Astrocyte (in vitro differentiated cells and primary cell): ENCODE measurements around the gene COL6A3. TPM values are rescaled to one million over a fixed set of nuclear protein-coding genes. Genes with fewer than 3 reads are reported as not detected.

Experiments used
- DNase-seq: peaks from one replicate; pipeline ENCODE4 v3.0.0-alpha.2; 2010; ENCODE audit warnings: low read depth
- FAIRE-seq: peaks from 2 replicates; lab custom pipeline; 2011; peaks lifted over from hg19 to GRCh38; lab: Jason Lieb, UNC
- H2AFZ ChIP-seq: 2 replicates; pipeline ENCODE4 v1.6.0; 2012; ENCODE audit warnings: low read depth, low read length, inconsistent platforms
- H3K27ac ChIP-seq: 2 replicates; pipeline ENCODE4 v1.5.1; 2011; ENCODE audit warnings: low read depth, low read length, inconsistent platforms
- H3K27me3 ChIP-seq: 2 replicates; pipeline ENCODE4 v1.6.0; 2011; ENCODE audit warnings: low read length, inconsistent platforms; ENCODE audit not compliant: insufficient read depth
- H3K36me3 ChIP-seq: 2 replicates; pipeline ENCODE4 v1.5.1; 2011; ENCODE audit warnings: low read length, inconsistent platforms; ENCODE audit not compliant: insufficient read depth
- H3K4me1 ChIP-seq: 2 replicates; pipeline ENCODE4 v1.5.1; 2011; ENCODE audit warnings: low read length, inconsistent platforms; ENCODE audit not compliant: insufficient read depth
- H3K4me2 ChIP-seq: 2 replicates; pipeline ENCODE4 v1.6.0; 2012; ENCODE audit warnings: low read length, inconsistent platforms
- H3K4me3 ChIP-seq: 2 replicates; pipeline ENCODE4 v1.5.1; 2011; ENCODE audit warnings: low read depth, mild to moderate bottlenecking, low read length, inconsistent platforms; ENCODE audit not compliant: insufficient read depth
- H3K79me2 ChIP-seq: 2 replicates; pipeline ENCODE4 v1.6.0; 2012; ENCODE audit warnings: mild to moderate bottlenecking, low read length, inconsistent platforms; ENCODE audit not compliant: insufficient read depth
- H3K9ac ChIP-seq: 2 replicates; pipeline ENCODE4 v1.6.0; 2012; ENCODE audit warnings: mild to moderate bottlenecking, low read length, inconsistent platforms
- H3K9me3 ChIP-seq: 2 replicates; pipeline ENCODE4 v1.5.1; 2012; ENCODE audit warnings: low read depth, mild to moderate bottlenecking, low read length, inconsistent platforms; ENCODE audit not compliant: insufficient read depth
- H4K20me1 ChIP-seq: 2 replicates; pipeline ENCODE4 v1.6.0; 2012; ENCODE audit warnings: low read length, inconsistent platforms; ENCODE audit not compliant: insufficient read depth
- H3K27ac Mint-ChIP-seq: one replicate; pipeline ENCODE4 v1.8.0; 2021; ENCODE audit warnings: mild to moderate bottlenecking, mixed read lengths; ENCODE audit not compliant: unreplicated experiment
- H3K27me3 Mint-ChIP-seq: one replicate; pipeline ENCODE4 v1.8.0; 2021; ENCODE audit warnings: low read depth, mixed read lengths; ENCODE audit not compliant: unreplicated experiment
- H3K36me3 Mint-ChIP-seq: one replicate; pipeline ENCODE4 v1.8.0; 2021; ENCODE audit warnings: low read depth, mixed read lengths; ENCODE audit not compliant: unreplicated experiment
- H3K4me1 Mint-ChIP-seq: one replicate; pipeline ENCODE4 v1.8.0; 2021; ENCODE audit warnings: low read depth, mixed read lengths; ENCODE audit not compliant: unreplicated experiment
- H3K4me3 Mint-ChIP-seq: one replicate; pipeline ENCODE4 v1.8.0; 2021; ENCODE audit warnings: mild to moderate bottlenecking, moderate library complexity, mixed read lengths; ENCODE audit not compliant: unreplicated experiment
- H3K9me3 Mint-ChIP-seq: one replicate; pipeline ENCODE4 v1.8.0; 2021; ENCODE audit warnings: mild to moderate bottlenecking, mixed read lengths; ENCODE audit not compliant: unreplicated experiment
- EZH2 ChIP-seq: IDR thresholded peaks from 2 replicates; pipeline ENCODE4 v1.6.1; 2012; ENCODE audit warnings: mild to moderate bottlenecking, low read length, inconsistent platforms; ENCODE audit not compliant: insufficient read depth
- total RNA-seq: library from RNA; stranded (reverse); gene quantifications from 2 replicates; pipeline ENCODE4 v1.2.1, GENCODE V29; 2021
- TF ChIP-seq, protein P1 (sequence below): IDR thresholded peaks from 2 replicates; pipeline ENCODE4 v1.5.1; 2011; ENCODE audit warnings: low read depth, mild to moderate bottlenecking, inconsistent platforms, low read length, moderate library complexity; ENCODE audit not compliant: insufficient read depth

COL6A3 gene
- total RNA-seq, 1 donor from 2014 or later = 200 TPM

DNA sequence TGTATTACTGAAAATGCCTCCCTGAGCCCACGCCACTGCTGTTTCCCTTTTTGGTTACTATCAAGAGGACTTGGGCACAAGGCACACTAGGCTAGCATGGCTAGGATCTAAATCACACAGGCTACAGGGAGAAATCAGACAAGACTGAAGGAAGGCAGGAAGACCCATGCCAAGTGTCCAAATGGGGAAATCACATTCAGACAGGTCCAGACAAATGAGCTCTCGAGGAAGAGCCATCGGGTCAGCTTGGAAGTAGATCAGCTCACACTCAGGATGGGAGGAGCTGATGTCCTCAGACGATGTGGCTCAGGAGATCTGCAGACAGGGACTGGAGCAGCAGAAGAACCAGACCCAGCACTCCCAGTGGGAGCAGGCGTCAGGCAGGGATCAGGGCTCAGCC, 113.2 kb downstream of the COL6A3 start:
- peaks cover 19% of the 10 kb centered on the region for H3K9me3 Mint-ChIP-seq
- H3K4me2 ChIP-seq = peak overlapping the region; percentile 20
- FAIRE-seq = peak; percentile 73
- peak overlapping the region; percentile 51 for H3K27ac Mint-ChIP-seq
- no peaks in the 10 kb centered on the region for H4K20me1 ChIP-seq
- no peaks in the 10 kb centered on the region for H3K79me2 ChIP-seq
- peak overlapping the region; percentile 44 for H3K9ac ChIP-seq
- peaks cover 53% of the 10 kb centered on the region for H3K4me1 ChIP-seq
- no peaks in the 10 kb centered on the region for H3K36me3 Mint-ChIP-seq
- H3K9me3 ChIP-seq = no peaks in the 10 kb centered on the region
- no peaks in the 10 kb centered on the region for H3K36me3 ChIP-seq
- H3K27me3 ChIP-seq = no peaks in the 10 kb centered on the region
- H3K4me3 ChIP-seq = no peak overlapping the region
- DNase-seq = no peak
- TF ChIP-seq, protein P1, sequence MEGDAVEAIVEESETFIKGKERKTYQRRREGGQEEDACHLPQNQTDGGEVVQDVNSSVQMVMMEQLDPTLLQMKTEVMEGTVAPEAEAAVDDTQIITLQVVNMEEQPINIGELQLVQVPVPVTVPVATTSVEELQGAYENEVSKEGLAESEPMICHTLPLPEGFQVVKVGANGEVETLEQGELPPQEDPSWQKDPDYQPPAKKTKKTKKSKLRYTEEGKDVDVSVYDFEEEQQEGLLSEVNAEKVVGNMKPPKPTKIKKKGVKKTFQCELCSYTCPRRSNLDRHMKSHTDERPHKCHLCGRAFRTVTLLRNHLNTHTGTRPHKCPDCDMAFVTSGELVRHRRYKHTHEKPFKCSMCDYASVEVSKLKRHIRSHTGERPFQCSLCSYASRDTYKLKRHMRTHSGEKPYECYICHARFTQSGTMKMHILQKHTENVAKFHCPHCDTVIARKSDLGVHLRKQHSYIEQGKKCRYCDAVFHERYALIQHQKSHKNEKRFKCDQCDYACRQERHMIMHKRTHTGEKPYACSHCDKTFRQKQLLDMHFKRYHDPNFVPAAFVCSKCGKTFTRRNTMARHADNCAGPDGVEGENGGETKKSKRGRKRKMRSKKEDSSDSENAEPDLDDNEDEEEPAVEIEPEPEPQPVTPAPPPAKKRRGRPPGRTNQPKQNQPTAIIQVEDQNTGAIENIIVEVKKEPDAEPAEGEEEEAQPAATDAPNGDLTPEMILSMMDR = no peak
- no peak for TF ChIP-seq EZH2
- H3K27ac ChIP-seq = peak overlapping the region; percentile 96
- no peak overlapping the region for H2AFZ ChIP-seq
- H3K4me1 Mint-ChIP-seq = peaks cover 49% of the 10 kb centered on the region
- H3K4me3 Mint-ChIP-seq = peak overlapping the region; percentile 63
- H3K27me3 Mint-ChIP-seq = no peaks in the 10 kb centered on the region

DNA sequence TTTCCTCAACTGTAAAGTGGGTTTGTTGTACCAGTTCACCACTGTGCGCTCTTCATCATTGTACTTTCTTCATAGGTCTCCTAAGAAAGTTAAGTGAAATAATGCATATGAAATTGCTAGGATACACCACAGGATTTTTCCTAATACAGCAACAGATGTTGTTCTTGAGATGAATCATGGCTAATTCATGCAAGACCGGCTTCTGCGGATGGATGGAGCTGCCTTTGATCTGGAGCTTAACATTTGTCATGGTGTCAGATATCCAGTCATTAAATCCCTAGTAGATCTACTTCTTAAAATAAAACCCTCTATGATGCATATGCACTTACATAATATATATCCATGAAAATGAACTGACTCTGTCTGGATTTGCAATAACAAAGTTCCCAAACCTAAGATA, 114.1 kb downstream of the COL6A3 start:
- no peaks in the 10 kb centered on the region for H3K9me3 ChIP-seq
- H3K4me1 Mint-ChIP-seq = peaks cover 46% of the 10 kb centered on the region
- H3K9me3 Mint-ChIP-seq = peaks cover 19% of the 10 kb centered on the region
- peak overlapping the region; percentile 96 for H3K27ac ChIP-seq
- H3K9ac ChIP-seq = peak overlapping the region; percentile 62
- H2AFZ ChIP-seq = no peak overlapping the region
- H3K27me3 Mint-ChIP-seq = no peaks in the 10 kb centered on the region
- H3K4me3 ChIP-seq = no peak overlapping the region
- no peaks in the 10 kb centered on the region for H3K36me3 Mint-ChIP-seq
- H3K27me3 ChIP-seq = no peaks in the 10 kb centered on the region
- peak; percentile 100 for DNase-seq
- no peaks in the 10 kb centered on the region for H3K36me3 ChIP-seq
- TF ChIP-seq, protein P1 = no peak
- no peak for TF ChIP-seq EZH2
- H4K20me1 ChIP-seq = no peaks in the 10 kb centered on the region
- H3K4me2 ChIP-seq = peak overlapping the region; percentile 55
- FAIRE-seq = peak; percentile 85
- no peak overlapping the region for H3K4me3 Mint-ChIP-seq
- peak overlapping the region; percentile 82 for H3K27ac Mint-ChIP-seq
- no peaks in the 10 kb centered on the region for H3K79me2 ChIP-seq
- peaks cover 45% of the 10 kb centered on the region for H3K4me1 ChIP-seq

DNA sequence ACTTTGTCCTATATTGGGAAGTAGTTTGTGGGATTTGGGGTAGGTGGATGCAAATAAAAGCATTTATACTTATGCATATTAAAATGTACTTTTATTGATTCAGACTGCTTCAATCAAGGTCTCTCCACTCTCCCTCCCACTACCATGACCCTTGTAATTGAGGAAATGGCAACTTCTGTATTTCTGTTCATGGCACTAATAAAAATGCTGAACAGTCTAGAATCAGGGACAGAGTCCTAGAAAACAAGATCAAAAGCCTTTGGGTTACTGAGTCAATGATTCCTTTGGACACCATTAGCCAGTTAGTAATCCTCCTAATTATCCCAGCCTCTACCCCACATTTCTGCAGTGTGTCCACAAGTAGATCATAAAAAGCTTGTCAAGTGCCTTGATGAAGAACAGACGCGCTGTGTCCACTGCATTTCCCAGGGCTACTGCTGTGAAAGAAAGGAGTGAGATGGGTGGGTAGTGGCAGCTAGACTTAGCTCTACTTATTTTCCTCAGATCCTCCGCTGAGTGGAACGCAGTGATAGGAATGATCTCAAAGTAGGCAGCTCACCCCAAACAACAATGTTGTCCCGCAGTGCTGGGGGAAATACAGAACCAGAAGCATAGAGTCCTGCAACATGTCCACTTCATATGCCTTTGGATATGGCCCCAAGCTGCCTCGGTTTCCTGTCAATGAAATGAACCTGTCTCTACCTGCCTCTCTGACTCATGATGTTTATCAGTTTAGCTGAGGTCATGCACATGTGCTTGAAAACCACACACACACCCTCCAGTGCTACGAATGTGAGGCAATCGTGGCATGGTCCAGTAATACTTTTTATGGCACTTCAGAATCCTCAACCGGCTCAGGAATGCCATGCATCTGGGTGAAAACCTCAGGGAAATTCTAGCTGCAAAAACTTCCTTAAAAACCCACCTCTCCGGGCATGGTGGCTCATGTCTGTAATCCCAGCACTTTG, 115.5 kb downstream of the COL6A3 start:
- peak overlapping the region; percentile 15 for H3K4me3 Mint-ChIP-seq
- peaks cover 47% of the 10 kb centered on the region for H3K4me1 ChIP-seq
- H3K27ac ChIP-seq = peak overlapping the region; percentile 96
- peak overlapping the region; percentile 82 for H3K27ac Mint-ChIP-seq
- no peaks in the 10 kb centered on the region for H3K27me3 ChIP-seq
- no peak overlapping the region for H2AFZ ChIP-seq
- no peaks in the 10 kb centered on the region for H3K36me3 Mint-ChIP-seq
- no peak overlapping the region for H3K4me3 ChIP-seq
- FAIRE-seq (peak; percentile 59), DNase-seq (peak; percentile 96)
- H3K9me3 ChIP-seq = no peaks in the 10 kb centered on the region
- peak overlapping the region; percentile 62 for H3K9ac ChIP-seq
- H3K79me2 ChIP-seq = no peaks in the 10 kb centered on the region
- no peaks in the 10 kb centered on the region for H3K27me3 Mint-ChIP-seq
- TF ChIP-seq EZH2 = no peak
- TF ChIP-seq, protein P1 = no peak
- peaks cover 13% of the 10 kb centered on the region for H3K9me3 Mint-ChIP-seq
- H3K4me2 ChIP-seq = no peak overlapping the region
- H4K20me1 ChIP-seq = no peaks in the 10 kb centered on the region
- no peaks in the 10 kb centered on the region for H3K36me3 ChIP-seq
- peaks cover 50% of the 10 kb centered on the region for H3K4me1 Mint-ChIP-seq
